PC-3 (cell line): ENCODE results near the gene CTU1. TPM values are rescaled to one million over a fixed set of nuclear protein-coding genes. Genes with fewer than 3 reads are reported as not detected.

Source experiments
- ATAC-seq: fragments of 200-7000 bp; cut with Tn5 transposase; 2 replicates; pipeline ENCODE4 v1.9.1; 2020; ENCODE audit warnings: mild to moderate bottlenecking, moderate library complexity
- BruUV-seq: library from RNA; stranded (reverse); fragments of 400-500 nt; replicated peaks from 2 replicates; lab custom pipeline; 2021; lab: Mats Ljungman, UMichigan
- CTCF ChIA-PET: fragments of 300-600 bp; sonication (Branson Sonifier 250); formaldehyde crosslinking; loops from one replicate; lab custom pipeline; 2022; ENCODE audit warnings: antibody characterized with exemption; lab: Charles Lee
- POLR2A ChIA-PET: fragments of 300-600 bp; sonication (Branson Sonifier 250); formaldehyde crosslinking; loops from one replicate; lab custom pipeline; 2022; ENCODE audit warnings: antibody characterized with exemption; ENCODE audit not compliant: unreplicated experiment; lab: Charles Lee
- DNase-seq: peaks from one replicate; pipeline ENCODE4 v3.0.0-alpha.2; 2015
- H2AFZ ChIP-seq: fragments of 300-600 bp; sonication (generic); 2 replicates; pipeline ENCODE4 v1.6.0; 2016; ENCODE audit warnings: antibody characterized with exemption, low read length
- H3F3A ChIP-seq: fragments of 300-600 bp; sonication (generic); one replicate; pipeline ENCODE4 v1.6.0; 2017; ENCODE audit warnings: antibody characterized with exemption, low read length, control low read depth, mild to moderate bottlenecking; ENCODE audit not compliant: unreplicated experiment
- H3K27ac ChIP-seq: fragments of 300-600 bp; sonication (generic); 2 replicates; pipeline ENCODE4 v1.5.1; 2016; ENCODE audit warnings: mild to moderate bottlenecking, low read length
- H3K27me3 ChIP-seq: fragments of 300-600 bp; sonication (generic); 2 replicates; pipeline ENCODE4 v1.6.1; 2016; ENCODE audit warnings: low read length, mixed read lengths
- H3K36me3 ChIP-seq: fragments of 300-600 bp; sonication (generic); 2 replicates; pipeline ENCODE4 v1.6.1; 2016; ENCODE audit warnings: low read depth, mixed run types, low read length, mixed read lengths
- H3K4me1 ChIP-seq: fragments of 300-600 bp; sonication (generic); 2 replicates; pipeline ENCODE4 v1.5.1; 2016; ENCODE audit warnings: low read length; ENCODE audit not compliant: insufficient read depth
- H3K4me2 ChIP-seq: fragments of 300-600 bp; sonication (generic); 2 replicates; pipeline ENCODE4 v1.6.0; 2016; ENCODE audit warnings: low read length
- H3K4me3 ChIP-seq: fragments of 300-600 bp; sonication (generic); 2 replicates; pipeline ENCODE4 v1.5.1; 2016; ENCODE audit warnings: mild to moderate bottlenecking, low read length, mixed read lengths
- H3K79me2 ChIP-seq: fragments of 300-600 bp; sonication (generic); 2 replicates; pipeline ENCODE4 v1.6.1; 2017; ENCODE audit warnings: low read length, mixed read lengths
- H3K9ac ChIP-seq: fragments of 300-600 bp; sonication (generic); 2 replicates; pipeline ENCODE4 v1.6.0; 2016; ENCODE audit warnings: mild to moderate bottlenecking, low read length
- H3K9me2 ChIP-seq: fragments of 300-600 bp; sonication (generic); replicated peaks from 2 replicates; pipeline ENCODE4 v1.6.1; 2016; ENCODE audit warnings: mixed run types, low read length, mixed read lengths
- H3K9me3 ChIP-seq: fragments of 300-600 bp; sonication (generic); 2 replicates; pipeline ENCODE4 v1.6.1; 2016; ENCODE audit warnings: low read length, mixed read lengths
- H4K20me1 ChIP-seq: fragments of 300-600 bp; sonication (generic); 2 replicates; pipeline ENCODE4 v1.6.1; 2016; ENCODE audit warnings: low read length, mixed read lengths
- EZH2 ChIP-seq: fragments of 300-600 bp; sonication (generic); IDR thresholded peaks from one replicate; pipeline ENCODE4 v1.6.1; 2017; ENCODE audit warnings: antibody characterized with exemption, mild to moderate bottlenecking, low read length; ENCODE audit not compliant: unreplicated experiment
- EZH2phosphoT487 ChIP-seq: fragments of 300-600 bp; sonication (generic); IDR thresholded peaks from 2 replicates; pipeline ENCODE4 v1.6.1; 2018; ENCODE audit warnings: mild to moderate bottlenecking, antibody characterized with exemption, low read length, borderline replicate concordance
- intact Hi-C: fragments of 100-400 bp; cut with micrococcal nuclease; formaldehyde crosslinking; loops from 2 replicates; pipeline ENCODE4 v1.9.0; 2023
- total RNA-seq: library from RNA; depleted of rRNA; stranded (reverse); fragments of >200 nt; gene quantifications from 2 replicates; pipeline ENCODE4 v1.2.3, GENCODE V29; 2014; rRNA removed
- TF ChIP-seq, protein P1 (sequence below): fragments of 300-600 bp; sonication (generic); conservative IDR thresholded peaks from 2 replicates; pipeline ENCODE4 v1.5.1; 2017; ENCODE audit warnings: antibody characterized with exemption, low read depth, mild to moderate bottlenecking, low read length

Gene CTU1
- total RNA-seq, 1 experiment from 2014 or later, result 29.0 TPM

GRCh38 chr19:51059715-51060114 is 48.5 kb downstream of the CTU1 start:
- no peak overlapping the region for H2AFZ ChIP-seq
- no peaks in the 10 kb centered on the region for H3K36me3 ChIP-seq
- intact Hi-C loops, result no loop called here
- TF ChIP-seq, protein P1, sequence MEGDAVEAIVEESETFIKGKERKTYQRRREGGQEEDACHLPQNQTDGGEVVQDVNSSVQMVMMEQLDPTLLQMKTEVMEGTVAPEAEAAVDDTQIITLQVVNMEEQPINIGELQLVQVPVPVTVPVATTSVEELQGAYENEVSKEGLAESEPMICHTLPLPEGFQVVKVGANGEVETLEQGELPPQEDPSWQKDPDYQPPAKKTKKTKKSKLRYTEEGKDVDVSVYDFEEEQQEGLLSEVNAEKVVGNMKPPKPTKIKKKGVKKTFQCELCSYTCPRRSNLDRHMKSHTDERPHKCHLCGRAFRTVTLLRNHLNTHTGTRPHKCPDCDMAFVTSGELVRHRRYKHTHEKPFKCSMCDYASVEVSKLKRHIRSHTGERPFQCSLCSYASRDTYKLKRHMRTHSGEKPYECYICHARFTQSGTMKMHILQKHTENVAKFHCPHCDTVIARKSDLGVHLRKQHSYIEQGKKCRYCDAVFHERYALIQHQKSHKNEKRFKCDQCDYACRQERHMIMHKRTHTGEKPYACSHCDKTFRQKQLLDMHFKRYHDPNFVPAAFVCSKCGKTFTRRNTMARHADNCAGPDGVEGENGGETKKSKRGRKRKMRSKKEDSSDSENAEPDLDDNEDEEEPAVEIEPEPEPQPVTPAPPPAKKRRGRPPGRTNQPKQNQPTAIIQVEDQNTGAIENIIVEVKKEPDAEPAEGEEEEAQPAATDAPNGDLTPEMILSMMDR, result no peak
- TF ChIP-seq EZH2 (no peak), EZH2phosphoT487 (no peak)
- H3K9ac ChIP-seq, result no peak overlapping the region
- H3K4me1 ChIP-seq, result no peaks in the 10 kb centered on the region
- H3K4me3 ChIP-seq, result no peak overlapping the region
- ATAC-seq (no peak), DNase-seq (no peak)
- H3K4me2 ChIP-seq, result no peak overlapping the region
- ChIA-PET CTCF (no interaction called here), POLR2A (no interaction called here)
- H3K27ac ChIP-seq, result no peak overlapping the region
- no peaks in the 10 kb centered on the region for H3K79me2 ChIP-seq
- no peaks in the 10 kb centered on the region for H3F3A ChIP-seq
- H3K27me3 ChIP-seq, result peaks cover 19% of the 10 kb centered on the region; the same call in 1 of the 2 replicates
- H3K9me3 ChIP-seq, result no peaks in the 10 kb centered on the region
- BruUV-seq, result no TSS peak
- H4K20me1 ChIP-seq, result no peaks in the 10 kb centered on the region
- no peaks in the 10 kb centered on the region for H3K9me2 ChIP-seq

DNA sequence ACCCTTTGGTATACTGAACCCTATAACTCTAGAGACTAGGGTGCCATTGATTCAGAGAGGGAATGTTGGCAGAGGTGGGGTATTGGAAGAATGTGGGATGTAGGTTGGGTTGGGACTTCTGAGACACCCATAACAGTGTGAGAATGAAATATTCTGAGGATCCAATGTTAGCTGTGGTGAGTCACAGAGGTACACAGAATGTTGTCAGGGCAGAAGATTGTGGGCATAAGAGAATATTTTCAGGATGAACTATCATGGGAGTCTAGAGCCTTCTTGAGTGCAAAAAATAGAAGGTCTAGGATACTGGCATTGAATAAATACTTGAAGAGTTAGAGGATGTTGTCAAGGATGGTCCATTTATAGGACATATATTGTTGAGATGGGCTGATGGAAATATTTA is 52.3 kb downstream of the CTU1 start:
- intact Hi-C loops, result no loop called here
- Histone ChIP-seq H3K4me1 (no peaks in the 10 kb centered on the region), H3K79me2 (no peaks in the 10 kb centered on the region), H3K4me3 (no peak overlapping the region), H3K36me3 (no peaks in the 10 kb centered on the region), H3K27me3 (peaks cover 22% of the 10 kb centered on the region), H3F3A (no peaks in the 10 kb centered on the region), H3K4me2 (no peak overlapping the region), H3K27ac (no peak overlapping the region), H2AFZ (no peak overlapping the region), H3K9me3 (no peaks in the 10 kb centered on the region), H3K9me2 (no peaks in the 10 kb centered on the region), H4K20me1 (no peaks in the 10 kb centered on the region), H3K9ac (no peak overlapping the region)
- peak; percentile 68 for DNase-seq
- ChIA-PET POLR2A (no interaction called here), CTCF (no interaction called here)
- no TSS peak for BruUV-seq
- TF ChIP-seq, protein P1, result no peak
- TF ChIP-seq EZH2 (no peak), EZH2phosphoT487 (no peak)
- peak; percentile 70 for ATAC-seq

Other genes starting within 250 kb of the CTU1 start
- not detected in 2 replicates for gene KLK2, start 235.0 kb downstream of the CTU1 start, total RNA-seq
- not detected in 2 replicates for gene KLK4, start 197.0 kb downstream of the CTU1 start, total RNA-seq
- 58.5 and 59.0 TPM in 2 replicates for gene KLK5, start 155.4 kb downstream of the CTU1 start, total RNA-seq
- gene KLK6, start 138.8 kb downstream of the CTU1 start, total RNA-seq, result 73.7 and 75.0 TPM in 2 replicates
- 0.23 and 3.6 TPM in 2 replicates for gene KLK7, start 124.5 kb downstream of the CTU1 start, total RNA-seq
- 2.3 TPM in 1 of 2 replicates, not detected in the other for gene KLK8, start 106.8 kb downstream of the CTU1 start, total RNA-seq
- 1.2 and 2.9 TPM in 2 replicates for gene KLK10, start 88.7 kb downstream of the CTU1 start, total RNA-seq
- gene KLK11, start 81.8 kb downstream of the CTU1 start, total RNA-seq, result 0.23 TPM in 1 of 2 replicates, not detected in the other
- gene KLK12, start 73.4 kb downstream of the CTU1 start, total RNA-seq, result not detected in 2 replicates
- not detected in 2 replicates for gene KLK13, start 43.3 kb downstream of the CTU1 start, total RNA-seq
- not detected in 2 replicates for gene KLK14, start 25.5 kb downstream of the CTU1 start, total RNA-seq
- gene SIGLEC9, start 16.5 kb upstream of the CTU1 start, total RNA-seq, result not detected in 2 replicates
- gene SIGLEC7, start 33.9 kb upstream of the CTU1 start, total RNA-seq, result not detected in 2 replicates
- gene CD33, start 116.7 kb upstream of the CTU1 start, total RNA-seq, result 2.2 and 6.0 TPM in 2 replicates
- not detected in 2 replicates for gene SIGLECL1, start 142.7 kb upstream of the CTU1 start, total RNA-seq
- not detected in 2 replicates for gene IGLON5, start 203.2 kb upstream of the CTU1 start, total RNA-seq
- 3.1 and 3.5 TPM in 2 replicates for gene VSIG10L, start 233.7 kb upstream of the CTU1 start, total RNA-seq